Forelimb muscle (tissue), 1 donor: ENCODE data around the gene BCAR1. TPM values are rescaled to one million over a fixed set of nuclear protein-coding genes. Genes with fewer than 3 reads are reported as not detected.

Experiments used
- DNase-seq: peaks from one replicate; pipeline ENCODE4 v3.0.0-alpha.2; 2013; ENCODE audit warnings: low read depth
- polyA plus RNA-seq: library from polyadenylated mRNA; unstranded; fragments of 120-200 nt; gene quantifications from one replicate; pipeline ENCODE4 v1.2.1, GENCODE V29; 2013; ENCODE audit not compliant: insufficient read length

BCAR1 gene
- polyA plus RNA-seq, 1 donor = 58.6 TPM

GRCh38 chr16:75238853-75239541 is 12.4 kb downstream of the BCAR1 start:
- DNase-seq = no peak

GRCh38 chr16:75238132-75238852 is 13.1 kb downstream of the BCAR1 start:
- no peak for DNase-seq

GRCh38 chr16:75237398-75238131 is 13.9 kb downstream of the BCAR1 start:
- DNase-seq = no peak

- no peak for DNase-seq
Observed at GRCh38 chr16:75236736-75237397, 14.6 kb downstream of the BCAR1 start.

- DNase-seq = no peak
Observed at GRCh38 chr16:75236232-75236631, 15.2 kb downstream of the BCAR1 start.

GRCh38 chr16:75235721-75236193 is 15.7 kb downstream of the BCAR1 start:
- DNase-seq = no peak

GRCh38 chr16:75234856-75235696 is 16.3 kb downstream of the BCAR1 start:
- DNase-seq = no peak

- no peak for DNase-seq
Observed at GRCh38 chr16:75233611-75233938, 17.8 kb downstream of the BCAR1 start.

GRCh38 chr16:75231570-75231969 is 19.9 kb downstream of the BCAR1 start:
- DNase-seq = no peak

GRCh38 chr16:75230471-75231110 is 20.8 kb downstream of the BCAR1 start:
- DNase-seq = no peak

- no peak for DNase-seq
Observed at GRCh38 chr16:75229172-75230031, 22.0 kb downstream of the BCAR1 start.

- no peak for DNase-seq
Observed at GRCh38 chr16:75228143-75228976, 23.1 kb downstream of the BCAR1 start.

- no peak for DNase-seq
Observed at GRCh38 chr16:75227361-75228142, 23.9 kb downstream of the BCAR1 start.

GRCh38 chr16:75226550-75227360 is 24.7 kb downstream of the BCAR1 start:
- no peak for DNase-seq

GRCh38 chr16:75225678-75226515 is 25.5 kb downstream of the BCAR1 start:
- DNase-seq = no peak

GRCh38 chr16:75225092-75225491 is 26.3 kb downstream of the BCAR1 start:
- no peak for DNase-seq
